NCI-H146 treated with DMSO at 0.1 percent for 48 hours (cell line): ENCODE data around the gene IGF2BP3.

ENCODE experiments used
- DNase-seq: peaks from one replicate; lab custom pipeline; 2025; ENCODE audit not compliant: unreplicated experiment; lab: John Stamatoyannopoulos, UW

IGF2BP3 gene

GRCh38 chr7:23272275-23272674 lies 198.0 kb downstream of the IGF2BP3 start:
- no peak for DNase-seq

DNA sequence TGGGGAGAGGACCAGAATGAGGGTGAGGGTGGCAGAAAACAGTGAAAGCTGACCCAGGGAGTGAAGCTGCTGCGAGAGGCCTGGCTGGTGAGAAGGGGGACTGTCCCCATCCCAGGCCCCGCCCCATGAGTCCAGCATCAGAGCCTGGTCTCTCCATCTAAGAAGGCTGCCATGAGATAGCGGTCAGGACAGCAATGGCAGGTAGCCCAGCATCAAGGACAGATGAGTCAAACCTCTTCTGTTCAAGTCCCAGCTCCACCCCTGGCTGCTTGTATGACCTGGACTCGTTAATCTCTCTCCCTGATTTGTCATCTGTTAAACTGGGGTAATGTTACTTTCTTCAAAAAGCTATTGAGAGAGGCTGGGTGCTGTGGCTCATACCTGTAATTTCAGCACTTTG lies 201.5 kb downstream of the IGF2BP3 start:
- no peak for DNase-seq

DNA sequence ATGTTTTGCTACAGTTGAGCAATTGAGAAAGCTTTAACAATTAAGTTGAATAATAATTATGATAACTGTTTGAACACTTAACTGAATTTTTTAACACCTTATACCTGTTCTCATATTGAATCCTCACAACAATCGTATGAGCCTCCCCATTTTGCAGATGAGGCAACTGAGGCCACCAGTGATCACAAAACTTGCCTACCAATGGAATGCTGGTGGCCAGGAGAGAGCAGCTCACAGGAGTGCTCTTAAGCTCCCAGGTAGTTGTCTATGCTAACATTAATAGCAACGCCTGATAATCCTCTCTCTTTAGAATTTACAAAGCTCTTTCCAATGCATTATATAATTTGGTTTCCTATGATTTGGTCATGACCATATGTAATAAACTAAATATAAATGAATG lies 202.1 kb downstream of the IGF2BP3 start:
- DNase-seq: no peak

DNA sequence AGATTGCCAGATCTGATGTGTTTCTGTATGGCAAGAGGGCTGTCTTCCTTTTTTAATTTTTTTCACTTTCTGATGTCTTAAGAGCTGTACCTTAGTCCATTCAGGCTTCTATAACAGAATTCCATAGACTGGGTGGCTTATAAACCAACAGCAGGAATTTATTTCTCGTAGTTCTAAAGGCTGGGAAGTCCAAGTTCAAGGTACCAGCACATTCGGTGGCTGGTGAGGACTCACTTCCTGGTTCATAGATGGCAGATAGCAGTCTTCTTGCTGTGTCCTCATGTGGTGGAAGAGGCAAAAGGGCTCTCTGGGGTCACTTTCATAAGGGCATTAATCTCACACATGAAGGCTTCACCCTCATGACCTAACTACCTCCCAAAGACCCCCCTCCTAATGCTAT lies 202.9 kb downstream of the IGF2BP3 start:
- no peak for DNase-seq

- no peak for DNase-seq
These were observed 203.4 kb downstream of the IGF2BP3 start for GRCh38 chr7:23266918-23267317.

DNA sequence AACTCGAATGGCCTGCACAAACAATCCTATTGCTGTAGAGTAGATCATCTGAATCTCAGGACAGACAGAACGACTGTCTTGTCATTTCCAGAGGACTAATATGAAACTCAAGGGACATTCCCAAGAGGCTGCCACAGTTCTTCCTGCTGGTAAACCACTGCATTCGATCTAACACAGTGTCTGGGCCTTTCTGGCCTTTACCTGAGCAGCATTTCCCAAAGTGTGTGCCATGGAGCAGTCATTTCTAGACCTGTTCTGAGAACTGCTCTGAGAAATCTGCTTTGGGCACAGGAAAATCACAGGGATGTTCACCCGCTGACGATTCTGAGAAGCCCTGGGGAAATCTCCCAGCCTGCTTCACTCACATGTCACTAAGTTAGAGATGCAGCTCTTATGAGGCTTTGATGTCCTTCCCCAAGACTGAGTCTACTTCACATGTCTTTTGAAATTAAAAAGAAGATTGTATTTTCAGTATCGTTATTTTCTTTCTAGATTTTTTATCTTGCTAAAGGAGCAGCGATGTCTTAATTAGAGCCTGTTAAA lies 205.3 kb downstream of the IGF2BP3 start:
- DNase-seq: no peak

GRCh38 chr7:23261843-23262452 lies 208.3 kb downstream of the IGF2BP3 start:
- DNase-seq: no peak

GRCh38 chr7:23260371-23260770 lies 209.9 kb downstream of the IGF2BP3 start:
- DNase-seq: no peak
